Right lobe of liver (tissue), 4 donors: ENCODE data around the gene PITPNB.

Experiments used
- POLR2A ChIP-seq: fragments of 450-650 bp; IDR thresholded peaks from one replicate; pipeline ENCODE4 v1.6.1; 2017; ENCODE audit warnings: antibody characterized with exemption, mild to moderate bottlenecking
- TF ChIP-seq, protein P1 (sequence below), 4 donors: fragments of 200-600 bp in 3 of 4; fragments of 450-650 bp in 1 of 4; IDR thresholded peaks; one replicate each; pipeline versions ENCODE4 v1.5.1 to v1.8.0; 2016 to 2022; ENCODE audit warnings: antibody characterized with exemption in 4 of 4, mild to moderate bottlenecking in 2 of 4
- donor health status: DM: no; HTN: no; CAD: no.
- donor health status: DM: no; HTN: no; CAD: no.
- donor health status: DM: no; HTN: yes; CAD: no.

GRCh38 chr22:27900153-27900552, 18.9 kb downstream of the PITPNB start:
- TF ChIP-seq, protein P1, sequence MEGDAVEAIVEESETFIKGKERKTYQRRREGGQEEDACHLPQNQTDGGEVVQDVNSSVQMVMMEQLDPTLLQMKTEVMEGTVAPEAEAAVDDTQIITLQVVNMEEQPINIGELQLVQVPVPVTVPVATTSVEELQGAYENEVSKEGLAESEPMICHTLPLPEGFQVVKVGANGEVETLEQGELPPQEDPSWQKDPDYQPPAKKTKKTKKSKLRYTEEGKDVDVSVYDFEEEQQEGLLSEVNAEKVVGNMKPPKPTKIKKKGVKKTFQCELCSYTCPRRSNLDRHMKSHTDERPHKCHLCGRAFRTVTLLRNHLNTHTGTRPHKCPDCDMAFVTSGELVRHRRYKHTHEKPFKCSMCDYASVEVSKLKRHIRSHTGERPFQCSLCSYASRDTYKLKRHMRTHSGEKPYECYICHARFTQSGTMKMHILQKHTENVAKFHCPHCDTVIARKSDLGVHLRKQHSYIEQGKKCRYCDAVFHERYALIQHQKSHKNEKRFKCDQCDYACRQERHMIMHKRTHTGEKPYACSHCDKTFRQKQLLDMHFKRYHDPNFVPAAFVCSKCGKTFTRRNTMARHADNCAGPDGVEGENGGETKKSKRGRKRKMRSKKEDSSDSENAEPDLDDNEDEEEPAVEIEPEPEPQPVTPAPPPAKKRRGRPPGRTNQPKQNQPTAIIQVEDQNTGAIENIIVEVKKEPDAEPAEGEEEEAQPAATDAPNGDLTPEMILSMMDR (IDR thresholded peaks at IDR 0.05): no peak
- no peak for TF ChIP-seq POLR2A
